GM19240 (cell line): ENCODE measurements around the gene TAF1A.
"Not testable (repeated sequence)": the region's sequence is repeated elsewhere in the genome, so short reads cannot be mapped to it uniquely, and the experiment has no call there.

Source experiments
- DNase-seq: peaks from one replicate; pipeline ENCODE4 v3.0.0; 2011; ENCODE audit warnings: low spot score; ENCODE audit not compliant: insufficient read length

Gene TAF1A

DNA sequence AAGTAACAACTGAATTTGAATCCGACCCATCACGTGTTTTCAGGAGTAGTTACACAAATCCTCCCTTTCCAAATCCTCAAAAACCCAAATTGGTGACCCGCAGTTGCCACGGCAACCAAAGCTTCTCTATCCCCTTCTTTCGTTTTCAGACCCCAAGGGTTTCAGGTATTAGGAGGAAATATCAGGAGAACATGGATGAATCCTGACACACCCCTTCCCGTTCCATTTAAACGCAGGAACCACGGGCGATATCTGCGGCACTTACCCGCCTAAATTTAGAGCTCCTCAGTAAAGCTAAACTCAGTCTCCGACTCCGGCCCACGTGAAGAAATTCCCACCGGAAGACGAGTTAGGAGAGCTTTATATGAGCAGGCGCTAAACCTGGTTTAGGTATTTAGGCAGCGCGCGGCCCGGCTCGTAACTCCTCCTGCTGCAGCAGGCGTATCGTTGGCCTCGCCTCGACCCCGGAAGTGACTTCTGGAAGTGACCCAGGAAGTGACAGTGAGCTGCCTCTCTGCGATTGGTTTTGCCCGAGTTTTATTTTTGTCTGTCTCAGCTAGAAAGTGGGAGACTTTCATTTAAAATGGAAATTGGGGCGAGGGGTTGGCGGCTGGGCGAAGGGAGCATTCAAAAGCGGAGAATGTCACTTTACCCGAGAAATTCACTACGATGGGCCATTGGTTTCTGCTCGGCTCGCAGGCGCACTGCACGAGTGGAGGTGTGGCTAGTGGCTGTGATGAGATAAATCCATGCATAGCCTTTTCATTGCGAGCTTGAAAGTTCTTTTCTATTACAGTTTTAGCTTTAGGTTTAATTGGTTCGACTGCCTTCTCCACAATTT is at the start of gene TAF1A:
TSS of gene TAF1A (minus strand) at position 472 of the 841 bp plus-strand sequence.
- peak; percentile 62 for DNase-seq

DNA sequence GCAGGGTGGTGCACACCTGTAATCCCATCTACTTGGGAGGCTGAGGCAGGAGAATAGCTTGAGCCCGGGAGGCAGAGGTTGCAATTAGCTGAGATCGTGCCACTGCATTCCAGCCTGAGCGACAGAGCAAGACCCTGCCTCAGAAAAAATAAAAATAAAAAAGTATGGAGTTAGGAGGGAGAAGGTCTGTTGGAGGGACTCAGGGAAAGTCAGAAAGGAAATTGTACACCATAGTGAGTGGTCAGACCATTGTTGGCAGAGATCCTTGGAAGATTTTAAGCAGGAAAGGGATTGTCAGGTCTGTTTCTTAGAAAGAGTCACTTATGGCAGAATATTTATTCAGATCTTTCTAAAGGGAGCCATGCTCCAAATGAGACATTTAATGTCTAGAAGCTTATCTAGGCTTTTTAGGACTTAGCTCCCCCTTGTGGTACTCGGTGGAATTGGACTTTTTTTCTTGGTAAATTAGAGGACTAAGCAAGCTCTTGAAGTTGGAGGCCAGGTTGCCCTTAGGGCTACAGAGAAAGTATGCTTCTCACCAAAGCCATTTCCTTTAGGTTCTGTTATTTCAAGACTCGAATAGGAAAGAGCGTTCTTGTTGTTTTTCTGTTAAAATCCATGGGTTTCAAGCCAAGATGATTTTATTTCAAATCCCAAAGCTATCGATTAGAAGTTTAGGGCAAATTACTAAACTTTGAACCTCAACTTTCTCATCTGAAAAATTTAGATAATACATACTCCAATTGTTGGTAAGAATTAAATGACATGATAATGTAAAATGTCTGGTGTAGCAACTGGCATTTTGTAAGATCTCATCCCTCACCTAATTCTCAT is 44.7 kb upstream of the TAF1A start:
- no peak for DNase-seq

DNA sequence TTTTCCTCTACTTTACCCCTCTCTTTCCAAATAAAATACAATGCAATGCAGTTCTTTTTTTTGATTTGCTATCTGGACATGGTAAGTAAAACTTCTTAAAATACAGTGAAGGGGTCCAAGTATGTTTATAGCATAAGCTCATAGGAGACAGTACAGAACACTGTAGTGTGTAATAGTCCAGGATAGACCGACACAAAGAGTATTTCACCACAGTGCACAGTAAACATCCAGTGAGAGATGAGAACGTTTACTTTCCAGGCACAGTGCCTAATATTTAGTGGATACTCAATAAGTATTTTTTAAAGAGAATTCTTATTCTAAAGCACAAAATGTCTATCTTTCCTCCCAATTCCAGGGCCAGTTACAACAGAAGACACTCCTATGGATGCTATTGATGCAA is 43.0 kb upstream of the TAF1A start:
- DNase-seq, result no peak

DNA sequence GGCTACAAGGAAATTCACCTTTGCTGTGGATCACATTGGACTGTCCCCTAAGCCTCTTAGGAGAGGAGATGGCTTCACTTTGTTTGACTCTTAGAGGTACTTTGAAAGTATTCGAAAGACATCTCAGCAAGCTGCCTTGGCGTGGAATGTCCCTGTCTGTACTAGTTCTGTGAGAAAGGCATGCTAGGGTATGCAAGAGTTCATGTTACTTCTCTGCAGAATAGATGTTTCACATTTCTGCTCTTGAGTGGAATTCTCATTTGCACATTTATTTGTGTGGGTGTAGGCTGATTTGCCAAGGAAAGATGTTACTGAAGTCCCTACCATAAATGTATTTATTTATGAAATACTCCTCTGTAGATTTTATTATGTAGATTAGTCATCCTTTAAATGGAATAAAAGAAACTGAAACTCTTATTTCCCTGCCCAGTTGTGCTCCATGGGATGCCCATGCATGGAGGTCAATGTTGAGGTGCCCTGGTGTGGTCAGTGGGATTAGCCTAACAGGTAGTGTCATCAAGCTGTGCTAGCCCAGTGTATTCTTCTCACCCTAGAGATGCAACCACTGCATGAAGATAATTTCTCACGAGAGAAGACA is 42.0 kb upstream of the TAF1A start:
- no peak for DNase-seq

DNA sequence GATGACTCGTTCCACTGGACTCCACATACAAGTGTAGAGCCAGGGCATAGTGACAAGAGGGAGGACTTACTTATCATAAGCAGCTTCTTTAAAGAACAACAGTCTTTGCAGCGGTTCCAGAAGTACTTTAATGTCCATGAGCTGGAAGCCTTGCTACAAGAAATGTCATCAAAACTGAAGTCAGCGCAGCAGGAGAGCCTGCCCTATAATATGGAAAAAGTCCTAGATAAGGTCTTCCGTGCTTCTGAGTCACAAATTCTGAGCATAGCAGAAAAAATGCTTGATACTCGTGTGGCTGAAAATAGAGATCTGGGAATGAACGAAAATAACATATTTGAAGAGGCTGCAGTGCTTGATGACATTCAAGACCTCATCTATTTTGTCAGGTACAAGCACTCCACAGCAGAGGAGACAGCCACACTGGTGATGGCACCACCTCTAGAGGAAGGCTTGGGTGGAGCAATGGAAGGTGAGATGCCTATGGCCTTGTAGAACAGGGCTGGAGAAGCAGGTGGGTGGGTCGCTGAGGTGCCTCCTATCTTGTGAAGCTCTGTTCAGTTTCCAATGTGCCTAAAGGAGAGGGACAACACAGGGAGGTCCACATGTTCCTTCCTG is 40.3 kb upstream of the TAF1A start:
- DNase-seq, result no peak

DNA sequence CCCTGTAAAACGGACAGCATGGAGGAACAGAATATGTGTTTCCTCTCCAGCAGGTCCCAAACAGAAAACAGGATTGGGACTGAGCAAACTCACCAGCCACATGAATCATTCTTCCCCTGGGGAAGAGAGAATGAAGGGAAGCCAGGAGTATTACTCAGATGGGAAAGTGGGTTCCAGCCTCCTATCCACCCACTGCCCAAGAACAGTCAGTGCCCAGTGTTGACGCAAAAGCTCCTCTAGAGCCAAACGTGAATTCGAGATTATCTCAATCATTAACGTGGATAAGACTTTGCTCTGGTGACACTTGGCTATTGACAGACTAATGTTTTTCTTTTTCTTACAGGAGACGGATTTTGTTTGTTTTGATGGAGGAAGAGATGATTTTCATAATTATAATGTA is 37.5 kb upstream of the TAF1A start:
- DNase-seq, result no peak

DNA sequence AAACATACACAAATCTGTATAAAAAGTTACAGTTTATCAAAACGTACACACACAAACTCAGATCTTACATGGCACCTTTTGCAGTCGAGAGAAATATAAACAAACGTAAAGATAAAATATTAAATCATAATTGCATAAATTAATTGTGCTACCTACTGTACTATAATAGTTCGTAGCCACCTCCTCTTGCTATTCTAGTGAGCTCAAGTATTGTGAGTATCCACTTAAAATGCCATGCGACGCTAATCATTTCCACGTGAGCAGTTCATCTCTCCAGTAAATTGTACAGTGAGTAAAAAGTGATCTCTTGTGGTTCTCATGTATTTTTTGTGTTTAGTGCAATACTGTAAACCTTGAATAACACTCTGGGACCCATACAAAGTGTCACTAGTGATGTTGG is 34.5 kb upstream of the TAF1A start:
- DNase-seq, result no peak

DNA sequence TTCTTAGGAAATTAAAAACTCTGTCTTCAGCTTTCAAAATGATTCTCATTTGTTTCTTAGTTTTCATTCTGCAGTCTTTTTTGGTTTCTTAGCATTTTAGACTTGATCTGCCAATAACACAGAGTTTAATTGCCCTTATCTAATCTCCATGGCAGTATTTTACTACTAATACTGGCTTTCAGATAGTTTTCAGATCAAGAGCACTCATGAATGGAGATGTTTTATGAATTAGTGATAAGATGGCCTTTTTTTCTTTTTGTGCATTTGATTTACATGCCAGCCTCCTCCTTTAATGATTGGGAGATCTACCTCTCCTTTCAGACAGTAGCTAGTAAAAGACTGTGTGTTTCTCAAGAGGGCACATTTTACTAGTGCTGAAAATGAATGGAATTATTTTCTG is 33.7 kb upstream of the TAF1A start:
- no peak for DNase-seq

DNA sequence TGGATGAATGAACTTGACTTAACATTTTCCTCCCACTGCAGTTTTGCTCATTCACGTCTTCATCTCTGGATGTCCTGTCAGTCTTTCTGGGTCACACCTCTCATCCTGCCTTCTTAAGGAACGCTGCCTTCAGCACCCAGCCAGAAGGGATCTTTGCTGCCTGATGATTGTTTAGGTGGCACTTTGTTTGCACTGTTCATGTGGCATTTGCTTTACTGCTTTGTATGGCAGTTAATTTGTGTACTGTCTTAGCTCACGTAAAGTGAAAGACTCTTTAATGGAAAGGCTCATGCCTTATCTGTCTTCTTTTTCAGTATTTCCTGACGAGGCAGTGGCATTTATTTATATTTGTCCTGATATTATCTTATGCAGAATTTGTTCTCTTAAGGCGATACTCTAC is 33.0 kb upstream of the TAF1A start:
- no peak for DNase-seq

DNA sequence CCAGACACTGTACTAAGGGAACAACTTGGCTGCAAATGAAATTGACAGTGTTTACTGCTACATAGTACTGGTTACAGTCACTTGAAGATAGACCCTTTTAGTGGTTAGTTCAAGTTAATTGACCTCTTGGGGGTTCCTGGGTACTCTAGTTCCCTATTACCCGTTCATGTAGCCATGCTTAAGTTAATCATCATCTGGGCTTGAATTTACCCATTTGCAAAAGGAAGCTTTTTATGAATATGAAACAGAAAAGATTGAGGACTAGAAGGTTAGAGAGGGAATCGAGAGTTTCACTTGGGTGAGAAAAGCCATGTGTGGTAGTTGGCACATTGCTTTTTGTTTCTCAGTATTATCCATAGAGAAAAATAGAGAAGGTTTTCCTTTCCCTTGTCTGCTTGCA is 30.8 kb upstream of the TAF1A start:
- no peak for DNase-seq

DNA sequence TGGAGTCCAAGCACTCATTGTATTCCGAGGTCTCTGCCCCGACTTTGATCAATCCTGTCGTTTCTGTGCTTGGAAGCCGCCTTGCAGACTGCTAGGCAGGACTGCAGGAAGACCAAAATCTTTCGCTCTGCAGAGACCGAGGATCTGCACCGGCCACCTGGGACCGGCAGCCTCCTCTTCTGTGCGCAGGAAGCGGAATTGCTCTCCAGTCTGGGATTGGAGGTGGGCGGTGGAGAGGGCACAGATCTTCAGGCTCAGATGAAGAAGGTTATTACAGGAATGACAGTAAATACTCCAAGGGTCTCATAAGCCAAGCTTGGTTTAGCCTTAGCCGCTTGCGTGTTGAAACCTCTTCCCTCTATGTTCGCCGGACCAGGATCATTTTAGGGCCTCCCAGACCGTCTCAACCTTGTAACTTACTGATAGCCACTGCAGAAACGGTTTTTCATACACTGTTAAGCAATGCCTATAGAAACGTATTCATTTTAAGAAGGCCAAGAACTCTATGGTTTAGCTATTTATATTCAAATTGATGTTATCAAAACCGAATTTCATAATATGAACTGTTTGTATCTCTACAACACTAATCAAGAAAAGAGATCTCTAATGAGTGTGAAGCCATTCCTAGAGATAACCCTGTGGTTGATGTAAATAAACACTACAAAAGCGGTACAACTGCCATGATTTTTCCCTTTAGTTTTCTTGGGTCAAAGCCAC is 29.3 kb upstream of the TAF1A start:
- no peak for DNase-seq

DNA sequence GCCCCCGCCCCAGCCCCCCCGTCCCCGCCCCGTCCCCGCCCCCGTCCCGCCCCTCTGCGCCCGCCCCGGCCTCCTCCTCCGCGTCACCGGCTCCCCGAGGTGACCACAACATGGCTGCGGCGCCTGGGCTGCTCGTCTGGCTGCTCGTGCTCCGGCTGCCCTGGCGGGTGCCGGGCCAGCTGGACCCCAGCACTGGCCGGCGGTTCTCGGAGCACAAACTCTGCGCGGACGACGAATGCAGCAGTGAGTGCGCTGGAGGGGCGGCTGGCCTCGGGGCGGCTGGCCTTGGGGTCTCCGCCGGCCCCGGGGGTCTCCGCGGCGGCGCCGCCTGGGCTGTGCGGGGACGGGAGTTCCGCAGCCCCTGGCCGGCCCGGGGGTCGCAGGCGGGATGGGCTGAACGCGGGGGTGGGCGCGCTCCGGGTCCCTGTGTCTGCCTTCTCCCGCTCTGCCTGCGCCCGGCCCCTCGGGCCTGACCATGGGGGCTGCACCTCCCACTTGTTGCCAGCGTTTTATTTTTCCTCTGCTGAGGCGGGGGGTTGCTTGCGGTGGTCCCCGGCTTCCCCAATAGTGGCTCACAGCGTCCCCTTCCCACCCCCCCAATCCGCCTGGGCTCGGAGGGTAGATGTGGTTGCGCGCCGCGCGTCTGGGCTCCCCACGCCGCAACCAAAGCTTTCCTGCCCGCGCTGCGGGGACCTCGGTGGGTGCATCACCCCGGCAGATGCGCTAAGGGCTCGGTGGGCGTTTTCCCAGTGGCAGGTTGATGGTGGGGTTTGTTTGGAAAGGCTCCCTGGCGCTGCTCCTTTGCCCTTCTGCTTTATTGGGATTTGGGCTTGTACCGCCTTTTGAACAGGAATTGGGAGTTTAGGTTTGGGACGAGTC is 28.5 kb upstream of the TAF1A start, which contains the start of gene MIA3:
TSS of gene MIA3 (plus strand) at position 97 of the 879 bp plus-strand sequence. CDS start at position 111, 14 bp downstream.
- DNase-seq, result peak; percentile 67

DNA sequence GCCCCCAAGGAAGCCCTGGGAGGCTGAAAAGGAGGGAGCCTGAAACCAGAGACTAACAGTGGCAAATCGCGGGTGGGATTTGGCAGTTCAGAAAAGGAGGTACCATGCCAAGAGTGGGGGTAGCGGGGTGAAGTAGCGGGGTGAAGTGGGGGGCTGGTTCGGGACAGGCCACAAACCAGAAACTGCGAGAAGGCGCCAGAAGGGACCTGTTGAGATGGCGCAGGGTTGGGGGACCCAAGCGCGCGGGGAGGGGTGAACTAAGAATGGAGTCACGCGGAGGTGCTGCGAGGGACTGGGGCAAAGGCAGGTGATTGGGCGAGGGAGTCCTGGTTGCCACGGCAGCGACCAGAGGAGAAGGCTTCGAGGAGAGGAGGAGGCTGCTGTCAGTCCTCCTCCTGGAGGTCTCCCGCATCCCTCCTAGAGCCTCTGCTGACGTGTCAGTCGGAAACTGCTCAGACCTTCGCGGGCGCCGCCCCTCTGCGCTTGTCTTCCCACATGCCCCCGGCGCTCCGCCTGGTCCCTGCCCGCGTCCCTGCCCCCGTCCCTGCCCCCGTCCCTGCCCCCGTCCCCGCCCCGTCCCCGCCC is 27.7 kb upstream of the TAF1A start:
- peak; percentile 69 for DNase-seq

DNA sequence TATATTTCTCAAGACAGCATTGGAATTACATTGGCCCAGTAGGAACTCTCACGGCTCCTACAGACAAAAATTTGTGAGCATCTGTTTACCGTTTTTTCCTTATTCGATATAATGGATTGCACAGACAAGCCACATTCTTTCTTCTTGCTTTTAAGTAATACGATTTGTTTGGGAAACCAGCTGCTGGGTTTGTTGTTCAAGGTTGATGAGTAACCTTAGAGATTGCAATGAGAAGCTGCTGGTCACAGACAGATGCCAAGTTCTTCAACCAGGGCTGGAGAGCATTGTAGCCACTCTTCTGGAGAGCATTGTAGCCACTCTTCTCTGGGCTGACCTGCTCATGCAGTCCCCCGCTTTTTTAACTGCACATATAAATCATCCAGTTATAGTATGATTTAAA is 26.8 kb upstream of the TAF1A start:
- DNase-seq, result no peak

DNA sequence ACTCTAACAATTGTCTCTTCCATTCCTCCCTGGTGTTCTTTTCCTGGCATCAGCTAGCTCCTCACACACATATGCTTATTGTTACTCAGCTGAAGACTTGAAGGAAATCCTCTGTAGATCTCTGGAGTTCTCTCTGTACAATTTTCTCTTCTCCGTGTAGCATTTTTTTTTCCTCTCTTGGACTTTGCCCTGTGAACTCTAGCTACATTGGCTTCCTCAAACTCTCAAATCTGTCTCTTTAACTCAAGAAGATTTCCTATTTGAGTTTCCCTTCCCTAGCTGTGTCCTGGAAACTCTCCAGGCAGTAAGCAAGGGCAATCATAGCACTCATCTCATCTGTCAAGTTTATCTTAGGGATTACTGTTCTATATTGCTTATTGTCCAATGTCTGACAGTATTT is 23.9 kb upstream of the TAF1A start:
- no peak for DNase-seq

DNA sequence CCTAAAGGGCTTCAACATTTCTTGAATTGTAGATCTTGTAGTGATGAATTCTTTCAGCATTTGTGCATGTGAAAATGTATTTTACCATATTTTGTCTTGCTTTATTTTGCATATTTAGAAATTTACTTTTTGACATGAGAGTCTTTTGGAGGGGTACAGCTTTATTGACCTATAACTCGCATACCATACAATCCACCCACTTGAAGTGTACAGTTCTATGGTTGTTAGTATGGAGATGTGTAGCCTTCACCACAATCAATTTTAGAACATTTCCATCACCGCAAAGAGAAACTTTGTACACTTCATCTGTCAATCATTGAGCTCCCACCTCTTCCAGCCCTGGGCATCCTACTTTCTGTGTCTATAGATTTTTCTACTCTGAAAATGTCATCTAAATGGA is 21.0 kb upstream of the TAF1A start:
- DNase-seq, result no peak

DNA sequence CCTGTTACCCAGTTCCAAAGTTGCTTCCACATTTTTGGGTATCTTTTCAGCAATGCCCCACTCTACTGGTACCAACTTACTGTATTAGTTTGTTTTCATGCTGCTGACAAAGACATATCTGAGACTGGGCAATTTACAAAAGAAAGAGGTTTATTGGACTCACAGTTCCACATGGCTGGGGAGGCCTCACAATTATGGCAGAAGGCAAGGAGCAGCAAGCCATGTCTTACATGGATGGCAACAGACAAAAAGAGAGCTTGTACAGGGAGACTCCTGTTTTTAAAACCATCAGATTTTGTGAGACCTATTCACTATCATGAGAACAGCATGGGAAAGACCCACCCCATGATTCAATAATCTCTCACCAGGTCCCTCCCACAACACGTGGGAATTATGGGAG is 19.4 kb upstream of the TAF1A start:
- DNase-seq, result not testable (repeated sequence)

DNA sequence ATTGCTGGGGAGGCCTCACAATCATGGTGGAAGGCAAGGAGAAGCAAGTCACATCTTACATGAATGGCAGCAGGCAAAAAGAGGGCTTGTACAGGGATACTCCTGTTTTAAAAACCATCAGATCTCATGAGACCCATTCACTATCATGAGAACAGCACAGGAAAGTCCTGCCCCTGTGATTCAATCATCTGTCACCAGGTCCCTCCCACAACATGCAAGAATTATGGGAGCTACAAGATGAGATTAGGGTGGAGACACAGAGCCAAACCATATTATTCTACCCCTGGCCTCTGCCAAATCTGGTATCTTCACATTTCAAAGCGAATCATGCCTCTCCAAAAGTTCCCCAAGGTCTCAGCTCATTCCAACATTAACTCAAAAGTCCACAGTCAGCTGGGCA is 17.0 kb upstream of the TAF1A start:
- DNase-seq, result no peak

DNA sequence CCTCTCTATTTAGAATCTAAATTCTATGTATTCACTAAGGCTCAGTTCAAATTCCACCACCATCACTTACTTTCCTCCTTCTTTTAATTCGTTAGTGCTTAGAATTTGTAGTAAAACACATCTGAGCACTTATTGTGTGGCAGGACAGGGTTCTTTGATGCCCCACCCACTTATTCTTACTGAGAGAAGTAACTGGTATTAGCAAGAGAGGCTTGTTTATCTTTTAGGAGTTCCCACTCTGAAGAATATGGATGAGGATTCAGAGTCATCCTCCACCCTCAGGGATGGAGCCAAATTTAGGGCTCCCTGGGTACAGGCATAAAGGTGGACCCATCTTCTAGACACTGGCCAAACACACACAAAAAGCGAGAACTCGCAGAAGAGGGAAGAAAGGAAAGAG is 11.5 kb upstream of the TAF1A start:
- DNase-seq, result no peak

DNA sequence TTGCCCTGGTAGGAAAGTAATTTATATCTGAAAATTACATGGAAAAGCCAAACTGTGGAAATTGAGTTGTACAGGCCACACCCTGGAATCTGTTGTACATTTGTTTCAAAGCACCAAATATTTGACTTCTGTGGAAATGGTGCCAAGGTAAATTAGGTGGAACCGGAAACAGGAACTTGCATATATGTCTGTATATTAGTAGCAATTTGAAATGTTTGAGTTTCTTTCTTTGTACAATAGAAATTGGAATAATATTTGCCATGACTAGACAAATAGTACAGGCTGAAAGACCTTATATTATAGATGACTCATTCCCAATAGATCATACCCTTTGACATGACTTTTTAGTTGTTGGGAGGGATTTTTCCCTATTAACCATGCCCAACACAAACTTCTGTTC is 10.5 kb upstream of the TAF1A start:
- no peak for DNase-seq
